SK-N-MC (cell line): Measurements from ENCODE around the gene DBP.

Experiments
- EZH2 ChIP-seq: fragments of 200-600 bp; sonication (generic); IDR thresholded peaks from one replicate; pipeline ENCODE4 v1.6.1; 2017; ENCODE audit warnings: antibody characterized with exemption
- FOXP2 ChIP-seq: optimal IDR thresholded peaks from 2 replicates; pipeline ENCODE3; 2011; ENCODE audit warnings: mild to moderate bottlenecking, moderate library complexity; ENCODE audit not compliant: insufficient read depth; ENCODE audit errors: extremely low read length, control extremely low read depth
- POLR2AphosphoS5 ChIP-seq: IDR thresholded peaks from 2 replicates; pipeline ENCODE4 v1.6.1; 2012; ENCODE audit warnings: mild to moderate bottlenecking, low read depth, low read length, borderline replicate concordance

GRCh38 chr19:48617146-48617937 lies 19.8 kb downstream of the DBP start:
- peak; percentile 14; the same call in 1 of the 2 replicates for TF ChIP-seq POLR2AphosphoS5
- no peak for TF ChIP-seq FOXP2
- no peak for TF ChIP-seq EZH2
